ENCODE results near the gene SLC4A9.
A peak's percentile ranks its signal among the peaks of the same experiment; 100 is the strongest.
"Not testable (repeated sequence)": the region's sequence is repeated elsewhere in the genome, so short reads cannot be mapped to it uniquely, and the experiment has no call there.

The SLC4A9 gene

GRCh38 chr5:140401362-140402257 is 41.6 kb downstream of the SLC4A9 start, which contains the start of gene ANKHD1:
TSS of gene ANKHD1 (plus strand) at chr5:140401833. CDS start at chr5:140401968, 135 bp downstream.
- peak; percentile 92 for DNase-seq (ENCODE audit: low read depth)

GRCh38 chr5:140402258-140403074 is 42.5 kb downstream of the SLC4A9 start:
- peak; percentile 7 for DNase-seq (ENCODE audit: low read depth)

GRCh38 chr5:140403613-140404012 is 43.6 kb downstream of the SLC4A9 start:
- no peak for DNase-seq (ENCODE audit: low read depth)

GRCh38 chr5:140408750-140409241 is 48.8 kb downstream of the SLC4A9 start:
- no peak for DNase-seq (ENCODE audit: low read depth)

GRCh38 chr5:140413230-140413629 is 53.2 kb downstream of the SLC4A9 start:
- no peak for DNase-seq (ENCODE audit: low read depth)

- no peak for DNase-seq (ENCODE audit: low read depth)
Observed at GRCh38 chr5:140417235-140417634, 57.2 kb downstream of the SLC4A9 start.

- DNase-seq (ENCODE audit: low read depth) = no peak
Observed at GRCh38 chr5:140418862-140419520, 59.0 kb downstream of the SLC4A9 start.

- DNase-seq (ENCODE audit: low read depth) = no peak
Observed at GRCh38 chr5:140420226-140420570, 60.2 kb downstream of the SLC4A9 start.

GRCh38 chr5:140420665-140421361 is 60.8 kb downstream of the SLC4A9 start:
- no peak for DNase-seq (ENCODE audit: low read depth)

GRCh38 chr5:140421375-140421774 is 61.4 kb downstream of the SLC4A9 start:
- not testable (repeated sequence) for DNase-seq (ENCODE audit: low read depth)

GRCh38 chr5:140423609-140424008 is 63.6 kb downstream of the SLC4A9 start:
- no peak for DNase-seq (ENCODE audit: low read depth)

GRCh38 chr5:140424135-140424534 is 64.1 kb downstream of the SLC4A9 start:
- no peak for DNase-seq (ENCODE audit: low read depth)

All from stimulated activated CD8-positive, alpha-beta memory T cell treated with anti-CD3 and anti-CD28 coated beads, Interleukin-12 subunit alpha, Interleukin-12 subunit beta, amount 100 ng/mL, for 1 hour (primary cell).